Type B pancreatic cell (in vitro differentiated cells): Measurements from ENCODE around the gene CEP57L1. TPM values are rescaled to one million over a fixed set of nuclear protein-coding genes. Genes with fewer than 3 reads are reported as not detected.
A peak's percentile ranks its signal among the peaks of the same experiment; 100 is the strongest.

Source experiments
- DNase-seq: peaks from one replicate; pipeline ENCODE4 v3.0.0; 2021; ENCODE audit warnings: mixed read lengths; ENCODE audit not compliant: unreplicated experiment; ENCODE audit errors: extremely low spot score
- H3K27ac Mint-ChIP-seq: 2 replicates; pipeline ENCODE4 v1.8.0; 2021; ENCODE audit warnings: mild to moderate bottlenecking, mixed read lengths
- H3K27me3 Mint-ChIP-seq: 2 replicates; pipeline ENCODE4 v1.8.0; 2021; ENCODE audit warnings: mixed read lengths
- H3K36me3 Mint-ChIP-seq: 2 replicates; pipeline ENCODE4 v1.8.0; 2021; ENCODE audit warnings: mixed read lengths
- H3K4me1 Mint-ChIP-seq: one replicate; pipeline ENCODE4 v1.8.0; 2021; ENCODE audit warnings: mixed read lengths; ENCODE audit not compliant: unreplicated experiment
- H3K4me3 Mint-ChIP-seq: 2 replicates; pipeline ENCODE4 v1.8.0; 2021; ENCODE audit warnings: mild to moderate bottlenecking, mixed read lengths
- H3K9me3 Mint-ChIP-seq: 2 replicates; pipeline ENCODE4 v1.8.0; 2021; ENCODE audit warnings: mixed read lengths
- total RNA-seq: library from RNA; stranded (reverse); gene quantifications from 2 replicates; pipeline ENCODE4 v1.2.1, GENCODE V29; 2021; ENCODE audit warnings: low replicate concordance
- TF ChIP-seq, protein P1 (sequence below): fragments of 200-600 bp; sonication (generic); conservative IDR thresholded peaks from 2 replicates; pipeline ENCODE4 v1.5.0; 2021; ENCODE audit warnings: antibody characterized with exemption, mild to moderate bottlenecking

CEP57L1 gene
- total RNA-seq, 1 donor from 2014 or later, result 20.7 TPM

DNA sequence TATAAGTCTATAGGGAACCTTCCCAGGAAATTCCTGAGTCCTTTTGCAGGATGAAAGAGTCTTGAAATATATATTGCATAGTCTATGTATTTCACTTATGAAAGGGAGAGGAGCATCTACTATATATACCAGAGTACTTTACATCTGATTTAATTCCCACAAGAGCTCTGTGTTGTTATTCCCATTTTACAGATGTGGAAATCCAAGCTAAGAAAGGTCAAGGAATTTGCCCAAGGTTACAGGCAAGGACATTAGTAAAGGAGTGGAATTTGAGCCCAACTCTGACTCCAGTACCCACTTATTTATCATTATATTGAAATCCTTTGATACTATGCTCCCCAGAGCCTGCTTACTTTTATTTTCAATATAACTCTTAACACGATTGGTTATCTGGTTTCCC lies 3.2 kb upstream of the CEP57L1 start:
- Mint-ChIP-seq H3K4me3 (peak overlapping the region; percentile 92), H3K27me3 (no peaks in the 10 kb centered on the region), H3K9me3 (no peaks in the 10 kb centered on the region), H3K4me1 (peaks cover 29% of the 10 kb centered on the region), H3K36me3 (peaks cover 3% of the 10 kb centered on the region), H3K27ac (no peak overlapping the region)
- TF ChIP-seq, protein P1, sequence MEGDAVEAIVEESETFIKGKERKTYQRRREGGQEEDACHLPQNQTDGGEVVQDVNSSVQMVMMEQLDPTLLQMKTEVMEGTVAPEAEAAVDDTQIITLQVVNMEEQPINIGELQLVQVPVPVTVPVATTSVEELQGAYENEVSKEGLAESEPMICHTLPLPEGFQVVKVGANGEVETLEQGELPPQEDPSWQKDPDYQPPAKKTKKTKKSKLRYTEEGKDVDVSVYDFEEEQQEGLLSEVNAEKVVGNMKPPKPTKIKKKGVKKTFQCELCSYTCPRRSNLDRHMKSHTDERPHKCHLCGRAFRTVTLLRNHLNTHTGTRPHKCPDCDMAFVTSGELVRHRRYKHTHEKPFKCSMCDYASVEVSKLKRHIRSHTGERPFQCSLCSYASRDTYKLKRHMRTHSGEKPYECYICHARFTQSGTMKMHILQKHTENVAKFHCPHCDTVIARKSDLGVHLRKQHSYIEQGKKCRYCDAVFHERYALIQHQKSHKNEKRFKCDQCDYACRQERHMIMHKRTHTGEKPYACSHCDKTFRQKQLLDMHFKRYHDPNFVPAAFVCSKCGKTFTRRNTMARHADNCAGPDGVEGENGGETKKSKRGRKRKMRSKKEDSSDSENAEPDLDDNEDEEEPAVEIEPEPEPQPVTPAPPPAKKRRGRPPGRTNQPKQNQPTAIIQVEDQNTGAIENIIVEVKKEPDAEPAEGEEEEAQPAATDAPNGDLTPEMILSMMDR, result no peak
- DNase-seq, result no peak

DNA sequence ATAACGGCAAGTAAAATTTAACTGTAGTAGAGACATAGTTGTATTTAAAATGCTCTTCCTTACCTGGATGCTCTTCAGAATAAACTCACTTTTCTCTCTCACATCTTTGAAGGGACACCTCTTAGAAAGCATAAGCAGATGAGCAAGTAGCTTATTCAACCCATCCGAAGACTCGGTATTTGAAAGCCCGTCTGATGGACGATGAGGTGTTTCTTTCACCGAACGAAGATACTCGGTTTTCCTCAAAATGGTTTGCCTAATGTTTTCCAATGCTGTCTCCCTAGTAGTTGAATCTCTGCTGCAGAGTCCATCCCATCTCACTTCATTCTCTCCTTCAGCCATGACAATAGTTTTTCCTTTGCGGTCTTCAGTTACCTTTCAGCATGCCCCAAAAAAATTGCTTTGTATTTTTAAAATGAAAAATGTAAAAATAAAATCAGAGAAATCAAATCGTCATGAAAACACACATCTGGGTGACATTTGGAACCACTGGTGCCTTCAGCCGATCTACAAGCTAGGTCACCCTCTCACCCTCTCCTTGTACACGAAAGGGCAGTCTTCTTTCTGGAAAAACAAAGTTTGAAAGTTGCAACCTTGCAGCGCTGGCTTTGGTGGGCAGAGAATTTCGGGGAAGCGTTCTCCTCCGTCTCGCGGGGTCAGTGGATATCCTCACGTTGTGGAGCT lies 1.4 kb upstream of the CEP57L1 start:
- TF ChIP-seq, protein P1, result no peak
- H3K4me1 Mint-ChIP-seq, result peaks cover 29% of the 10 kb centered on the region
- H3K9me3 Mint-ChIP-seq, result no peaks in the 10 kb centered on the region
- no peaks in the 10 kb centered on the region for H3K27me3 Mint-ChIP-seq
- DNase-seq, result no peak
- peaks cover 7% of the 10 kb centered on the region for H3K36me3 Mint-ChIP-seq
- peak overlapping the region; percentile 83 for H3K27ac Mint-ChIP-seq
- H3K4me3 Mint-ChIP-seq, result peak overlapping the region; percentile 92

DNA sequence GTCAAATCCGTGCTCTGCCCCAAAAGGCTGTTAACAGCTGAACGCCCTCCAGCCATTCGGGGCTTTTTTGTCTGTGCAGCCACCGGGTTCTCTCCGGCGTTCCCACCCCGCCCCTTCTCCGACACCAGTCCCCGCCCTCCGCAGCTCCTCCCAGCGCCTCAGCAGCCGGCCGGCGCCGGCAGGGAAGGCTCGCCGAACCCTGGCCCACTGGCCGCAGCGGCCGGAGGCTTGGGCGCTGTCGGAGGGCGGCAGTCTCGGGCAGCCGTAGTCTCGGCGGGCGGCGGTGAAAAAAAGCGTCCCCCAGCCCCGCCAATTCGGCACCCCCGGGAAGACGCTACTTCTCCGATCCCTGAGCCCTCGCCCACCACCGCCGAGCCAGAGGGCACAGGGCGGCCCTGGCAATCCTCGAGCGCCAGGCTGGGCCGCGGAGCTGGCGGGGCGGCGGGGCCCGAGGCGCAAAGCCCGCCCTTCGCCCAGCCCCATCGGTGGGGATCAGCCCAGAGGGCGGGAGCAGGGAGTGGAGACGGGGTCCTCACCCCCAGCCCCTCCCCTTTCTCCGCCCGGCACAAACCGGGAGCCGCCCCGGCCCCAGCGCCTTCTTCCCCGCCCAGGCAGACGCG lies 781 bp upstream of the CEP57L1 start, which contains the start of gene SESN1:
TSS of gene SESN1 (minus strand) at position 431 of the 620 bp plus-strand sequence. CDS start 773 bp downstream, outside the sequence.
- Mint-ChIP-seq H3K4me3 (peak within 1 kb of the TSS; percentile 97), H3K9me3 (no peaks in the 10 kb centered on the region), H3K4me1 (peaks cover 25% of the 10 kb centered on the region), H3K27me3 (no peaks in the 10 kb centered on the region), H3K36me3 (peaks cover 12% of the 10 kb centered on the region), H3K27ac (peak within 1 kb of the TSS; percentile 99)
- DNase-seq, result peak; percentile 98
- TF ChIP-seq, protein P1, result no peak

DNA sequence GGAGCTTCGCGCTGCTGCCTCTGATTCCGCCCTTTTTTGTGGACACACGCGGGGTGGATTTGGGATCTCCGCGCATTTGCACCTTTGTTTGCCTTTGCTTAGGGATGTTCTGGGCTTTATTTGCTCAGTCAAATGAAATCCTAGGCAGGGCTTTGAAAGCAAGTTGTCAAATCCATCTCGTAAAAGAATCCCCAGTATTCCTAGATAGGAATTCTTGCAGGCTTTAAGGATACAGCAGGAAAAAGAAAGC lies 453 bp downstream of the CEP57L1 start:
- no peaks in the 10 kb centered on the region for H3K27me3 Mint-ChIP-seq
- H3K36me3 Mint-ChIP-seq, result peaks cover 9% of the 10 kb centered on the region
- no peak for DNase-seq
- H3K27ac Mint-ChIP-seq, result peak overlapping the region; percentile 99
- peak overlapping the region; percentile 97 for H3K4me3 Mint-ChIP-seq
- peaks cover 20% of the 10 kb centered on the region for H3K4me1 Mint-ChIP-seq
- TF ChIP-seq, protein P1, result no peak
- H3K9me3 Mint-ChIP-seq, result no peaks in the 10 kb centered on the region

DNA sequence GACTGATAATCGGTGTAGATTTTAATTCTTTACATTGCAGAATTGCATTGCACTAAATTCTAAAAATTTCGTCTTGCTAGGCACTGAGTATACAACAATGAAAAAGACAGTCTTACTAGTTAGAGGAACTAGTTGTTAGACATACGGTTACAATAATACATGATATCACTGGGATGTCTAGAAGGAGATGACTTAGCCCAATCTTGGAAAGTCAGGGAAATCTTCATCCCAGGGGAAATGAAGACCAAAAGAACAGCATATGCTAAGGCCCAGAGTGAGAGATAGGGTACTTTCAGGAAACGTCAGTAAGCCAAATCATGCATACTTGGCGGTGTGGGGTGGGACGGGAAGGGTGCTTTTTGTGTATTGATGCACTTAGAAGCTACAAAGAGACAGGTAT lies 901 bp downstream of the CEP57L1 start:
- Mint-ChIP-seq H3K4me3 (peak overlapping the region; percentile 97), H3K9me3 (no peaks in the 10 kb centered on the region), H3K4me1 (peaks cover 20% of the 10 kb centered on the region), H3K27me3 (no peaks in the 10 kb centered on the region), H3K36me3 (peaks cover 9% of the 10 kb centered on the region), H3K27ac (peak overlapping the region; percentile 99)
- no peak for DNase-seq
- TF ChIP-seq, protein P1, result no peak
